HG03135 (cell line): Measurements from ENCODE around the gene XPC.

ENCODE experiments used
- ATAC-seq: cut with Tn5 transposase; IDR thresholded peaks from one replicate; pipeline ENCODE4 v1.9.1; 2021; ENCODE audit warnings: mild to moderate bottlenecking, moderate library complexity; ENCODE audit not compliant: unreplicated experiment

The XPC gene

DNA sequence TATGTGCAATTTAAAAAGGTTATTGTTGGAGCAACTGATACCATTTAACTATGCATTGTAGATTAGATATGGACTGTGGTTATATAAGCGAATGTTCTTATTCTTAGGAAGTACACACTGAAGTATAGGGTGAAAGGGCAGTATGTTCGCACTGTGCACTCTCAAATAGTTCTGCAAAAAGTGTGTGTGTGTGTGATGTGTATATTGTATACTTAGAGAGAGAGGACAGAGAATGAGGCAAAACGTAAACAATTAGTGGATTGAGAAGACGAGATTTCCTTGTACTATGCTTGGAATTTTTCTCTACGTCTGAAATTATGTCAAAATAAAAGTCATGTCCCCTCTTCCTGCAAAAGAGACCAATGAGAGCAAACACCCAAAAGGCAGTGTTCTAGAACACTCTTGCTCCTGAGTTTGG, 30.6 kb upstream of the XPC start:
- ATAC-seq, result no peak

DNA sequence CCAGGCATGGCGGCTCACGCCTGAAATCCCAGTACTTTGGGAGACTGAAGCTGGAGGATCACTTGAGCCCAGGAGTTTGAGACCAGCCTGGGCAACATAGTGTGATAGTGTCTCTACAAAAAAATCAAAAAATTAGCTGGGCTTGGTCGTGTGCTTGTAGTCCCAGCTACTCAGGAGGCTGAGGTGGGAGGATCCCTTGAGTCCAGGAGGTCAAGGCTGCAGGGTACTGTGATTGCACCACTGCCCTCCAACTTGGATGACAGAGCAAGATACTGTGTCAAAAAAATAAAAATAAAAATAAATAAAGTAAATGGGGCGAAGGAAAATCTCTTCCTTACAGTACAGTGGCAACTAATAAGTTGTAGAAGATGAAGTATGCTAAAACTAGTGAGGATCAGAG, 29.8 kb upstream of the XPC start:
- ATAC-seq, result no peak

DNA sequence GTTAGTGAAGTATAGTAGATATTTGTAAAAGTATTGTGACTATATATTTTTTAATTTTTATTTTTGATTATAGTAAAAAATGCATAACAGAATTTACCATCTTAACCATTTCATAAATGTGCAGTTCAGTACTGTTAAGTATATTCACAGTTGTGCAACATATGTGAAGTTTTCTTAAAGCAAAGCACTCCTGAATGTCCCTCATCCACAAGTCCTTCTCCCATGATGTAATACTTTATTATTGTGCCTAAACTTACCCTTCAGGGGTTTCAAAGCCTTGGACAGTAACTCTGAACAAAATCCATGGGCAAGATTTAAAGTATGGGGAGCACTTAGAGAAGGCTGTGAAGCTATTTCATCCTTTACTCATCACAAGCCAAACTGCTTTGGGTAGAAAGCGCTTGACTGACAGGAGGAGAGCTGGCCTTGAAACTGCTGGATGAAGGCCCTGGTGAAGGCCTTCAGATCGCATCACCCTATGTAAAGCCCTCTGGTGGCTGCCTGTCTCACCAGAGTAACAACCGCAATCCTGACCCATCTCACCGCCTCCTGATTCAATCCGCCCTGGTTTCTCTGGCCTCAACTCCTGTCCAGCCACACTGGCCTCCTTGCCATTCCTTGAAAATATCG, 28.3 kb upstream of the XPC start:
- no peak for ATAC-seq

DNA sequence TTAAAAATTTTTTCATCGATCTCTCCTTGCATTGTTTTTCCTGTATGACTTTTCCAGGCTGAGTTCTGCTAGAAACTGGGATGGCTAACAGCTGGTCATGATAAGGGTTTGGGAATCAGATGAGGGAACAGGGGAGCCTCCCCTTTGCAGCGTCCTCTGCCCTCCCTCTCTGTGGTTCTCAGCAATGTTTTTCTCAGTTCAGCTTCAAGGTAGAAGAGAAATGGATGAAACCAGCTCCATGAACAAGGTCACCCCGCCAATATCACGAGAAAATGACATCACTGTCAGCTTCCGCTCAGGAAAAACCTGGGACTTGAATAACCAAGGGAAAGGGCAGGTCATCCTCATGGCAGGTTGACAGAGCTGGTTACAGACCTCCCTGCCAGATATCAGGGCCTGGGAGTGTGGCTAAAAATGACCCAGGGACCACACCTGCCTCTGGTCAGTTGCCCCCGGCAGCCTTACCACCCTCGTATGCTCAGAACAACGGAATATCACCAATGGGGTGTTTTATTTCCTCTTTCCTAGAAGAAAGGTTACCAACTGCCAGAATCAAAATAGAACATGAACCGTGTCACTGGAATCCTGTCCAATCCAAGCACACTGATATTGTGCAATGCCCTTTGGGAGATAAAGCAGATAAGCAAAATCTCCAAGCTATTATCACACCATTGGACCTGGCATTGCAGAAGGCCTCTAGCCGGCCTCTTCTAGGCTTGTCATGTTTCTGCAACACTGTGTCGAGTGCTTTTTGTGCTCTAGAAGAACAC, 26.3 kb upstream of the XPC start:
- no peak for ATAC-seq

DNA sequence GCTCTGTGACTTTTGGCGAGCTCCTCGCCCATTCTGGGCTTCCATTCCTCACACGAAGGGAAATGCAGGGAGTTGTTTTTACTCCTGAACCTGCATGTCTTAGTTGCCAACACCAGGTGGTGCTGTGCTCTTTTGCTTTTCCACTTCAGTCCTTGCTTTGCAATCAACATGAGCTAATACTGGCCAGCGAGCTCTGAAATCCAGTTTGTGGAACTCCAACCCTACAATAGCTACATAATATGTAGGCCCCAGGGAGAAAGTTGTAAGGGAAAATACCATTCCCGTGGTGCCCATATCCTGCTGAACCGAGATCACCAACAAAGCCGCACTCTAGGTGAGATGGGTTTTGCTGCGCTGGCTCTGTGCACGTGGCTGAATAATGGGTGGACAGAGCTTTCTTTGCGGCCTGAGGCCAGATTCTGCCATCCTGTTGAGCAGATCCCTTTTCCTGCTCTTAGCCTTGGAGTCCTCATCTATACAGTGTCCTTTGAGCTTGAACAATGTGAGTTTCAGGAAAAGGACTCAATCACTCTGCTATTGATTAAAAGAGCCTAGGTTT, 25.2 kb upstream of the XPC start:
- no peak for ATAC-seq

DNA sequence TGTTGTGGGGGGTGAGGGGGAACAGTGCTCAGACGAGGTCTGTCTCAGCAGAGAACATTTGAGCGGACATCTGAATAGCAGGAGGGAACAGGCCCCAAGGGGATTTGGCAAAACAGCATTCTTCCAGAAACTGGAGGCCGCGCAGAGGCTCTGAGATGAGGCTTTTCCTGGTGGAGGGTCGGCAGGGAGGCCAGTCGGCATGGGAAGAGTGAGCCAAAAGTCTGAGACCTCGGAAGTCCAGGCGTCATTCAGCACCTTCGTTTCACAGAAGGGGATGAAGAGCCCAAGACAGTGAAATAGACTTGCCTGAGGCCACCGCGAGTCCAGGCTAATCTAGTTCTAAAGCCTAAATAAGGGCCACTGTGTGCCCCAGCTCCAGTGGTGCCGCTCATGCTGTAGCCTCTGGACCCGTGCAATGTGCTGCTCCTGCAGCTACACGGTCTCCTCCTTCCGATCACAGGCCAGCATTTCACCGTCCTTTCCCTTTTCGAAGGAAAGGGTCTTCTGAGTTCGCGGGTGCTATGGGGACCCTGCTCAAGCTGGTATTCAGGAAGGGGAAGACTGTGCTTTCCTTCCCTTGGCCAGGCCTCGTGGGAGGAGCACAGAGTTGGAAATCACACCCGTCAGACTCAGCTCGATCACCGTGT, 24.6 kb upstream of the XPC start:
- ATAC-seq, result no peak

DNA sequence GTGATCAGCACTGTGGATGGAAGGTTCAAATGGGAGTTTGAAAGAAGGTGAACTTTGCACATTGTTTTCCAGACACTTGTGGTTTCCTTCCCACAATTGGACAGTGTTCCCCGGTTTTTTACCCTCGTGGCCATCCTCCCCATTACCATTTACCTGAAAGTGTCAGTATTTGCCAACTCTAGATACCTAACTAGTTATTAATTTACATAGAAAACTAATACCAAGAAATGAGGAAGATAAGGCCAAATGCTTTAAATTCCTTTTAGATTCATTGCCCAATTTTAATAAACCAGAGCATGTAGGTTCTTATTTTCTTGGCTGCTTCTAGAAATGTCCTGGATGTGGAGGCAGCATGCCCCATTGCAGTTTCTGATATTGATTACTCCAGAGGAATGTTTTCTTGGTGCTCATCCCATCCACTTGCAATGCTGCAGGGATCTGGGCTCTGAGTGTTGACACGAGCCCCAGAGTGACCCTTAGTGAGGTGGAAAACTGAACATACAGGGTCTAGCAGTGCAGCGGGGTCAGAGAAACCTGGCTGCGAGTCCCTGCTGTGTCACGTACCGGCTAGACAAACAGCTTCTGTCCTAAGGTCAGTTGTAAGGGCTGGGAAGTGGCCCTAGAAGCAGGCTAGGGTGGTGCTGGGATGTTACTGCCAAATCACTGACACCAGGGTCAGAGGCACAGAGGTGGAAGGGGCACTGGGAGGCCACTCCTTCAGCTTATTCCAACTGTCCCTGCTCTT, 23.7 kb upstream of the XPC start:
- no peak for ATAC-seq

DNA sequence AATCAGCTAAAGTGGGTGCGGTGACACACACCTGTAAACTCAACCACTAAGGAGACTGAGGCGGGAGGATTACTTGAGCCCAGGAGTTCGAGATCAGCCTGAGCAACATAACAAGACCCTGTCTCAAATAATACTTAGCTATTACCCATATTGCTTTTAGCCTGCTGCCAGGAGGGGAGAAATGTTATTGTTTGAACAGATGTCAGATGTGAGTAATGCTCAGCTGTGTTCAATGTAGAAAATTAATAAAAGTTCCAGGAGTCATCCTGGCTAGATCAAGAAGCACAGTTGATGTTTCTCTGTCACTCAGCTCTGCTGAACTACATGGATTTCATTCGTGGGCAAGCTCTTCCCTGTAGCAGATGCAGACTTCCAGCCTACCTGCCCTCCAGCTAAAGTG, 22.4 kb upstream of the XPC start:
- no peak for ATAC-seq

DNA sequence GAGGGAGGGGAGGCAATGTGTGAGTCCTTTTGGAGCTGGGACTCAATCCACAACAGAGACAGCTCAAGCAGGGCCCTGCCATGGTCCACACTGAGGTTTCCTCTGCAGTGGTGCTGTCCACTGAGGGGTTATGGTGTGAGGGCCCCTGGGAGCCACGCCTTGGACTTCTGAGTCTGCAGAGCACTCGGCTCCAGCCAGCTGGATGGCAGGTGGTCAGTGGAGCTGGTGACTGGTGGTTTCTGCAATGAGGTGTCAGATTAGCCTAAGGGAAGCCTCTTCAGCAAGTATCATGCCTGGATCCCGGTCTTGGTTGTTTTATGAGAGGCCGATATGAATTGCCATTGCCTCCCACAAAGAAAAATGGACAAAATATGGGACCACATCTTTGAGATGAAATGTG, 21.9 kb upstream of the XPC start:
- no peak for ATAC-seq

DNA sequence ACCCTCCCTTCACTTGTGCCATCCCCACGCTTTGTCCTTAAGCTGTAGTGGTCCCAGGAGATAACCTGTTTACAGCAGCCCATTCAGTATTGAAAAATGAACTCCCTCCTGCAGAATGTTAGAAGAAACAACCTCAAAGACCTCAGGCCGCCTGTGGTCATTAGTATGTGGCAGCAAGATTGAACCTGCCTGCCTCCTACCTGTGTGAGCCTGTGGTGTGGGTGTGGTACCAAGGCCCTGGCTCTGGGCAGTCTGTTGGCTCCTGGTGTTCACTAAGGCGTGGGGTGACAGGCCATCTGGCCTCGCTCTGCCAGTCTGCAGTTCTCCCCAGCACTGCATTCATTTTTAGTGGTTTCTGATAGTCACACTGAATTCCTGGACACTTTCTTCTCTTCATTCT, 21.2 kb upstream of the XPC start:
- ATAC-seq, result no peak

DNA sequence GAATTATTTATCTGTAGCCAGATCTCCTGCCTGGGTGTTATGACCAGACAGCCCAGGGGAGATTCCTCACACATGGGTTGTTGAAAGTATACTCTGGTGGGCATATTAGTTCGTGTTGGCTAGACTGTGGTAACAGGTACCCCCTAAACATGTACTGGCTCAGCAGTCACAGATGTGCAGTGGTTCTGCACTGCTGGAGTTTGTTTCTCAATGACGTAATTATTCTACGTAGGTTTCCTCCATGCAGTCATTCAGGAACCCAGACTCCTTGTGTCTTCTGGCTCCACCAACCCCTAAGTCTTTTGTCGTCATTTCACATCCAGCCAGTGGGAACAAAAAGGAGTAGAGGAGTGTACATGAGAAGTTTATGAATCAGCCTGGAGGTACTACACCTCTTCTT, 16.5 kb upstream of the XPC start:
- no peak for ATAC-seq

DNA sequence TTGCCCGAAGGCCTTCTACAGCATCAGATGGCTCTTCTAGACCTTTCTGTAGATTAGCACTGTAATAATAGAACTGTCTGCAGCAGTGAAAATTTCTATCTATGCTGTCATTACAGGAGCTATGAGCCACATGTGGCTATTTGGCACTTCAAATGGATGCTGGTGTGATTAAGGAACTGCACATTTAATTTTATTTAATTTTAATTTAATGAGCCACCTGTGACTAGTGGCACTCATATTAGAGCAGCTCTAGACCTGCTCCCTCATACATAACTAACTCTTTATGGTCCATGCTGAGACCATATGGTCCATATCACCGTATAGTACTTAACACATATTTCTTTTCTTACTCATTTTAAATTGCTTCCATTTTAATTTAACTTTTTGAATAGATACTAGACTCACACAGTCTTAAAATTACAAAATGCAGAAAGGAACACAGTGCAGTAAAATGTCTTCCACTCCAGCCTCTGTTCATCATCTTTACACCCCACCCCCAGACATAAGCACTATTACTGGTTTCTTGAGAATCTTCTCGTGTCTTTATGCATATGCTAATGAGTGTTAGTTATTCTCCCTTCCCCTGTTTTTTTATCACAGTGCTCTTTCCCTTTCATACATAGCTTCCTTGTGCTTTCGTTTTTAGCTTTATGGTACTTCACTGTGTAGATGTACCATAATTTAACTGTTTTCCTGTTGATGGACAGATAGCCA, 9.8 kb upstream of the XPC start:
- ATAC-seq, result no peak

DNA sequence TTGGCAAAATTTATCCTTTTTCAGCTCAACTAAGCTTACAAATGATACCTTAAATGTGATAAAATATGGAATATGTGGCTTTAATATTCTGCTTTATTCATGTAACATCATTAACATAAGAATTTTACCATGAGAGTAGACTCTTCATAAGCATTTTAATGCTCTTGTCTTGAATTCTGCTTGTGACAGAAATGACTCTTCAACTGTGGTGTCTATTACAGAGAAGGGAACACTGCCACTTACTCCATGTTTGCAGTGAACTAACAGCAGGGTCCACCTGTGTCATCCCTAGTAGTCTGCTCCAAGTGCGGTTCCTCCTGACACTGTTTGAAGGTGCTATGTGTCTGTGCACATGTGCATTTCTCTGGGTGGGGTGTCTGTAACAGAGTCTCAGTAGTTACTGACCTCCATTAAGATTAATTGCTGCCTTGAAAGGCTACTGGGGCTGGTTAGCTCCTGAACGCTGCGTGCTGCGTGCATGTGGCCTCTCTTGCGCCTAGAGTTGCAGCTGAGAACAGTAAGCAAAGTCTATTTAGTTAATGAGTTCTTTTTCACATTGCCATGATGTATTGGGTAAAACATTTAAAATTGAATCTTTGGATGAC, 8.6 kb upstream of the XPC start:
- no peak for ATAC-seq

DNA sequence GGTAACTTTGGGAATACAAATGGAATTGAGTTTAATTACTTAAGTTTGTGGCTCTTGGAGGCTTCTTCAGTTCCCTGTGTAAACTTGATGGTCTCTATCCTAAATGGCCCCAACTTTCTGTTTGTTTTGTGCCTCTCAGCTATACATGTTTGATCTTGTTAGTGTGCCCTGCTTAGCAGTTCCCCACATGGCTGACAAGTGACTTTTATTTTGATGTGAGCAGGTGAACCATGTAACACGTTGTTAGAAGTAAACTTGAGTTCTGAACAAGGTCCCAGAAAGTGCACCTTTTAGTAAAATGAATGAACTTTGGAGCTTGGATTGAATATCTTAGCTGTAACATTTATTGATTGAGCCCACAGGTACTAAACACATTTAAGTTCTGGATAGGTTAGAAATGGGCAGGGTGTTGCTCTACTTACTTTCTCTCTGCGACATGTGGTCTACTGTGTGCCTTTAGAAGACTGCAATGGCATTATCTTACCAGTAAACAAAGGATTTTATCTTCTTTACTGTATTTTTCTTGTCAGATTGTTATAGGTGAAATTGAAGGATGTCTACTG, 4.7 kb upstream of the XPC start:
- no peak for ATAC-seq

DNA sequence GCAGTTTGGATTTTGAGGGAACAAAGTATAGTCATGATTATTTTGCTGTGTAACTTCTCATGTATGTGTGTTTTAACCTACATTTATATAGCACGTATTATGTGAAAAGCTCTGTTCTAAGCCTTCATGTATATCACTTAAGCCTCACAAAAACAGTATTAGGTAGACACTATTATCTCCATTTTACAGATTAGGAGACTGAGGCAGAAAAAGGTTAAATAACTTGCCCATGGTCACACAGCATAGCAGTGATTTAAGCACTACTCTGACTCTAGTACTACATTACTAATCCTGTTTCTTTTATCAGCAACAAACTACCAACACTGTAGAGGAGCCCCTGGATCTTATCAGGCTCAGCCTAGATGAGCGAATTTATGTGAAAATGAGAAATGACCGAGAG, 2.9 kb upstream of the XPC start:
- no peak for ATAC-seq

DNA sequence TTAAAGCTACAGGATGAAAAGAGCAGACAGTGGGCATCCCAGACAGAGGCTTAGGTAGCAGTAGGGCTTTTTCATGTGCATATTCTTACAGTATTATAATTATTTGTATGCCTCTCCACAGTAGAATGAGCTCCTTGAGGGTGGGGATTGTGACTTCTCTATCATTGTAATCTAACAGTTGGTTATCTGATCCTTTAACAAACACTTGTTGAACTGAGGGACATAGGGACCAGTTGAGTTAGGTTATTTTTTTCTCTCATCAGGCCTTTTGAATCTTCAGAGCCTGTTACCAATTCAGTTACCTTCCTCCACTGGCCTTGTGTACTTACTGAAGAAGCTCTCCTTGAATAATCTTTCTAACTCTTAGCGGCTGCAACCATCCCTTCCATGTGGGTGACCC, 1.4 kb upstream of the XPC start:
- no peak for ATAC-seq

DNA sequence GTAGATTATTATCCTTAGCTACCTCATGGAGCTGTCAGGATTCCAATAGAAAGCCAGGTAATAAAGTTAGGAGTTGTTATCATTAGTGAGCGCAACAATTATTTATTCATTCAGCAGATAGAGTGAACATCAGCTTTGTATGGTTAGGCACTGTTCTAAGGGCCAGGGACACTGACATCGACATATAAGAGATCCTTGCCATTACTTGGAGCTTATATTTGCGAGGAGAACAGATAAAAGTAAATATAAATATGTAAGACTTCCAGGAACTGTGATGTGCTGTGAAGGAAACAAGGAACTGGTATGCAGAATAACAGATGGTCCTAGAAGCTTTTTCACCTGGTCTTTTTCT, 689 bp upstream of the XPC start:
- ATAC-seq, result no peak

DNA sequence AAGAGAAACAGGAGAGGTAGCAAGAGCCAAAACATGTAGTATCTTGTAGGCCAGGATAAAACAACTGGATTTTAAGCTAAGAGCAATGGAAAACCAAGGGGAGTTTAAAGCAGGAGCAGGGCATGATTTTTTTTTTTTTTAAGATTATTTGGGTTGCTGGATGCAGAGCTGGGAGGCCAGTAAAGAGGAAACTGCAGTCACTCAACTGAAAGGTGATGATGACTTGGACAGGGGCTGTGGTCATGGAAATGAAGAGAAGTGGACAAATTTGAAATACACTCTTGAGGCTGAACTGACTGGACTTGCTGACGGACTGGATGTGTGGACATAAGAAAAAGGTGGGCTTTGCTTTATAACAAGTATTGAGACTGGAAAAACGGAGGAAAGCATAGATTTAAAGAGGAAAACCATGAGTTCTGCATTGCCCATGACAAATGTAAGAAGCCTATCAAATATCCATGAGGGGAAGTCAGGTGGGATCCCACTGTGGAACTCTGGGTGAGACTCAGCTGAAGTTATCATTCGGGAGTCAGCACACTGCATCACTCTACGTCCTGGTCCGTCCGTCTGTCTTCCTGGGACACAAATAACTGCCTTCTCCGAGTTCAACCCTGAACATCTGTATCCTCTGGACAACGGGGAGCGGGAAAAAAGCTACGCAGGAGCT, 688 bp downstream of the XPC start:
- ATAC-seq, result peak; percentile 6

DNA sequence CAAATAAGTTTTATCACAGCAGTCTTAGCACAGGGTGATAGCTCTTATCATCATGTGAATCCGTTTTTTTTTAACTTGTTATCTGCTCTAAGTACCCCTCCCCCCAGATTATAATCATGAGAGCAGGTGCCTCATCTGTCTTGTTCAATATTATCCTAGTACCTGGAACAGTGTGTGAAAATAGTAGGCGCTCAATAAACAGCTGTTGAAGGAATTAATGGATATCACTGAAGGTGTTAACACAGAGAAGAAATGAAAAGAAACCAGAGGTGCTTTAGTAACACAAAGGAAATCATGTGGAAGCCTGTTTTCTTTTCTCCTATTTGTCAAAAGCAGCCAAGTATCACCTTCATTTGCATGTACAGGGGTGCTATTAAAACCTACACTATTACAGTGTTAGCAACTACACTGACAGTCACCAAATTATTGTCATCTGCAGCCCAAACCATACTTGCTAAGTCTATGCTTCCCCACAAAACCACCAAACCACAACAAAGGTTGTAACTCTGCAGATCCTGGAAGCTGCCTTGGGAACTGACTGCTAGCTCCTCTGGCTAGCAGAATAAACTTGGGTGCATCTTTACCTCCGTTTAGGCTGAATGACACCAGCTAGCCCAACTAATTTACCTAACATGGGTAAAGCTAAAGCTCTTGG, 2.9 kb downstream of the XPC start:
- ATAC-seq, result no peak
